Activated CD4-positive, alpha-beta memory T cell treated with anti-CD3 and anti-CD28 coated beads for 36 hours (primary cell): ENCODE results near the gene DUSP11. TPM values are rescaled to one million over a fixed set of nuclear protein-coding genes. Genes with fewer than 3 reads are reported as not detected.

ENCODE experiments used
- CTCF ChIA-PET: fragments of 350-600 bp; sonication (Branson Sonifier 250); formaldehyde crosslinking; loops from one replicate; lab custom pipeline; 2021; ENCODE audit warnings: antibody characterized with exemption, inconsistent platforms; lab: Charles Lee
- POLR2A ChIA-PET: fragments of 350-600 bp; sonication (Branson Sonifier 250); formaldehyde crosslinking; loops from one replicate; lab custom pipeline; 2021; ENCODE audit warnings: antibody characterized with exemption; lab: Charles Lee
- DNase-seq: peaks from one replicate; pipeline ENCODE4 v3.0.0-alpha.2; 2020
- H3K27ac Mint-ChIP-seq: one replicate; pipeline ENCODE4 v1.8.0; 2021; ENCODE audit warnings: mixed read lengths
- H3K27me3 Mint-ChIP-seq: one replicate; pipeline ENCODE4 v1.8.0; 2021; ENCODE audit warnings: mixed read lengths
- H3K36me3 Mint-ChIP-seq: one replicate; pipeline ENCODE4 v1.8.0; 2021; ENCODE audit warnings: mixed read lengths
- H3K4me1 Mint-ChIP-seq: one replicate; pipeline ENCODE4 v1.8.0; 2021; ENCODE audit warnings: low read depth, mixed read lengths
- H3K4me3 Mint-ChIP-seq: one replicate; pipeline ENCODE4 v1.8.0; 2021; ENCODE audit warnings: mild to moderate bottlenecking, mixed read lengths
- H3K9me3 Mint-ChIP-seq: one replicate; pipeline ENCODE4 v1.8.0; 2021; ENCODE audit warnings: mixed read lengths
- intact Hi-C: fragments of 100-400 bp; cut with micrococcal nuclease; formaldehyde crosslinking; loops from one replicate; pipeline ENCODE4 v1.15.1; 2023
- total RNA-seq, 2 experiments: library from RNA; stranded (reverse); gene quantifications; one replicate each; pipeline ENCODE4 v1.2.3, GENCODE V29; 2021

The DUSP11 gene
- total RNA-seq, 2 experiments from 2014 or later, result 28.0 to 28.5 TPM

GRCh38 chr2:73716543-73717250, 63.2 kb downstream of the DUSP11 start:
- no peak overlapping the region for H3K27ac Mint-ChIP-seq
- no peak overlapping the region for H3K4me3 Mint-ChIP-seq
- peaks cover 11% of the 10 kb centered on the region for H3K9me3 Mint-ChIP-seq
- CTCF ChIA-PET, result no interaction called here
- DNase-seq, result no peak
- no peaks in the 10 kb centered on the region for H3K4me1 Mint-ChIP-seq
- peaks cover 4% of the 10 kb centered on the region for H3K27me3 Mint-ChIP-seq
- POLR2A ChIA-PET, result no interaction called here
- intact Hi-C loops, result no loop called here
- H3K36me3 Mint-ChIP-seq, result peaks cover 10% of the 10 kb centered on the region

GRCh38 chr2:73714091-73714490, 65.8 kb downstream of the DUSP11 start:
- peaks cover 6% of the 10 kb centered on the region for H3K36me3 Mint-ChIP-seq

More at GRCh38 chr2:73714091-73714490, 65.8 kb downstream of the DUSP11 start:
- H3K4me3 Mint-ChIP-seq, result no peak overlapping the region
- DNase-seq, result no peak
- ChIA-PET POLR2A (no interaction called here), CTCF (no interaction called here)
- intact Hi-C loops, result no loop called here
- peaks cover 14% of the 10 kb centered on the region for H3K9me3 Mint-ChIP-seq
- peaks cover 9% of the 10 kb centered on the region for H3K27me3 Mint-ChIP-seq
- H3K4me1 Mint-ChIP-seq, result no peaks in the 10 kb centered on the region
- H3K27ac Mint-ChIP-seq, result no peak overlapping the region

Other genes with a start within 250 kb of the DUSP11 start
- not detected for gene NAT8, start 137.7 kb downstream of the DUSP11 start, total RNA-seq
- gene TPRKB, start 42.8 kb downstream of the DUSP11 start, total RNA-seq, result 10 to 100 TPM; 33.2 to 34.6 TPM
- gene C2orf78, start 4.1 kb upstream of the DUSP11 start, total RNA-seq, result not detected
- gene STAMBP, start 48.9 kb upstream of the DUSP11 start, total RNA-seq, result 10 to 100 TPM; 79.9 to 85.3 TPM
- gene ACTG2, start 112.9 kb upstream of the DUSP11 start, total RNA-seq, result not detected
- gene DGUOK, start 146.8 kb upstream of the DUSP11 start, total RNA-seq, result 100 to 1,000 TPM; 101 to 102 TPM
- gene TET3, start 204.8 kb upstream of the DUSP11 start, total RNA-seq, result 10 to 100 TPM; 10.5 to 11.8 TPM